Measurements from ENCODE around the gene CACNA1D. TPM values are rescaled to one million over a fixed set of nuclear protein-coding genes. Genes with fewer than 3 reads are reported as not detected.

CACNA1D gene
- polyA plus RNA-seq, 3 donors = 0.18 to 2.1 (median 1.5) TPM

GRCh38 chr3:53844262-53845102 is 350.1 kb downstream of the CACNA1D start:
- 36 to 94% (median 81%) methylated on average over 9 of the region's 9 CpGs for WGBS, 3 donors
- H3K27ac ChIP-seq (ENCODE audit: low read depth, low read length) = no peak overlapping the region

GRCh38 chr3:53845103-53845880 is 350.9 kb downstream of the CACNA1D start:
- WGBS, 3 donors = 8 to 18% (median 17%) methylated on average over 25 of the region's 25 CpGs
- no peak overlapping the region for H3K27ac ChIP-seq (ENCODE audit: low read depth, low read length)

GRCh38 chr3:53845881-53846133 is 351.4 kb downstream of the CACNA1D start:
- H3K27ac ChIP-seq (ENCODE audit: low read depth, low read length) = no peak overlapping the region
- 0 to 1% (median 1%) methylated on average over 32 to 34 of the region's 34 CpGs for WGBS, 3 donors

GRCh38 chr3:53846134-53846850 is 351.9 kb downstream of the CACNA1D start, which contains the start of the genes CHDH and IL17RB:
TSS of gene CHDH (minus strand) at chr3:53846419. CDS start at chr3:53824008, 22,411 bp downstream.
TSS of gene IL17RB (plus strand) at chr3:53846568. CDS start at chr3:53846589, 21 bp downstream.
- WGBS, 3 donors = 2 to 3% (median 3%) methylated on average over 60 to 91 of the region's 91 CpGs
- no peak within 1 kb of the TSS for H3K27ac ChIP-seq (ENCODE audit: low read depth, low read length)

GRCh38 chr3:53846851-53847155 is 352.4 kb downstream of the CACNA1D start:
- WGBS, 3 donors = 53 to 65% (median 58%) methylated on average over 10 of the region's 10 CpGs
- H3K27ac ChIP-seq (ENCODE audit: low read depth, low read length) = no peak overlapping the region

GRCh38 chr3:53849916-53850315 is 355.5 kb downstream of the CACNA1D start:
- no peak overlapping the region for H3K27ac ChIP-seq (ENCODE audit: low read depth, low read length)
- WGBS, 3 donors = 95 to 98% (median 97%) methylated on average over 7 of the region's 7 CpGs

GRCh38 chr3:53850895-53851294 is 356.5 kb downstream of the CACNA1D start:
- 42 to 50% (median 43%) methylated on average over 5 of the region's 5 CpGs for WGBS, 3 donors
- H3K27ac ChIP-seq (ENCODE audit: low read depth, low read length) = no peak overlapping the region

GRCh38 chr3:53856964-53857363 is 362.6 kb downstream of the CACNA1D start:
- 62 to 69% (median 66%) methylated on average over 7 of the region's 7 CpGs for WGBS, 3 donors
- H3K27ac ChIP-seq (ENCODE audit: low read depth, low read length) = no peak overlapping the region

GRCh38 chr3:53858096-53858741 is 363.8 kb downstream of the CACNA1D start:
- 74 to 91% (median 87%) methylated on average over 7 of the region's 7 CpGs for WGBS, 3 donors
- no peak overlapping the region for H3K27ac ChIP-seq (ENCODE audit: low read depth, low read length)

GRCh38 chr3:53859178-53859577 is 364.8 kb downstream of the CACNA1D start:
- no peak overlapping the region for H3K27ac ChIP-seq (ENCODE audit: low read depth, low read length)
- 94 to 95% (median 94%) methylated on average over 6 of the region's 6 CpGs for WGBS, 3 donors

GRCh38 chr3:53860196-53860595 is 365.8 kb downstream of the CACNA1D start:
- H3K27ac ChIP-seq (ENCODE audit: low read depth, low read length) = no peak overlapping the region
- 80 to 88% (median 86%) methylated on average over 4 of the region's 4 CpGs for WGBS, 3 donors

GRCh38 chr3:53862241-53862640 is 367.8 kb downstream of the CACNA1D start:
- H3K27ac ChIP-seq (ENCODE audit: low read depth, low read length) = no peak overlapping the region
- 95 to 96% (median 96%) methylated on average over 3 of the region's 3 CpGs for WGBS, 3 donors

GRCh38 chr3:53863145-53863544 is 368.7 kb downstream of the CACNA1D start:
- no peak overlapping the region for H3K27ac ChIP-seq (ENCODE audit: low read depth, low read length)
- WGBS, 3 donors = 89 to 94% (median 90%) methylated on average over 1 of the region's 1 CpG

Other genes with a start within 250 kb of the CACNA1D start
- gene TKT, start 238.6 kb upstream of the CACNA1D start, polyA plus RNA-seq = 100 to 1,000 TPM in 2 of 3 donors, 10 to 100 TPM in 1; 93.0 to 396 (median 273) TPM
- gene DCP1A, start 147.1 kb upstream of the CACNA1D start, polyA plus RNA-seq = 10 to 100 TPM in 1 of 3 donors, 1 to 10 TPM in 2; 3.9 to 10.1 (median 6.9) TPM